ENCODE data around the gene ZRANB1.

GRCh38 chr10:125003146-125003900 is 61.4 kb downstream of the ZRANB1 start:
- no peak for TF ChIP-seq EZH2 (IDR thresholded peaks at IDR 0.05; ENCODE audit: borderline replicate concordance, control insufficient read depth, low read depth, low read length)
- TF ChIP-seq HCFC1 (IDR thresholded peaks at IDR 0.05; ENCODE audit: low read length), result no peak
- no peak for TF ChIP-seq EP300 (IDR thresholded peaks at IDR 0.05; ENCODE audit: borderline replicate concordance in 1 of 2, control insufficient read depth in 1 of 2, low read depth in 2 of 2, low read length in 2 of 2)
- no peak for TF ChIP-seq CBX3 (IDR thresholded peaks at IDR 0.05; ENCODE audit: borderline replicate concordance, low read depth)
- TF ChIP-seq CTCF (IDR thresholded peaks at IDR 0.05 in 2 of 3, conservative IDR thresholded peaks at IDR 0.05 in 1 of 3; ENCODE audit: control insufficient read depth in 2 of 3, extremely low read depth in 1 of 3, insufficient read depth in 1 of 3, low read depth in 3 of 3, low read length in 3 of 3), result no peak
- TF ChIP-seq CREB1 (IDR thresholded peaks at IDR 0.05; ENCODE audit: low read depth), result no peak
- TF ChIP-seq KAT2A (conservative IDR thresholded peaks at IDR 0.05; ENCODE audit: control insufficient read depth, low read depth, low read length), result no peak
- TF ChIP-seq KDM1A (IDR thresholded peaks at IDR 0.05; ENCODE audit: borderline replicate concordance), result no peak
- TF ChIP-seq SIN3A (IDR thresholded peaks at IDR 0.05; ENCODE audit: low read depth, low read length), result no peak
- no peak for TF ChIP-seq IKZF2 (IDR thresholded peaks at IDR 0.05)
- no peak for TF ChIP-seq IRF4 (IDR thresholded peaks at IDR 0.05; ENCODE audit: low read depth, low read length)
- TF ChIP-seq CEBPZ (IDR thresholded peaks at IDR 0.05; ENCODE audit: low read depth, low read length), result no peak
- TF ChIP-seq BACH1 (IDR thresholded peaks at IDR 0.05; ENCODE audit: borderline replicate concordance), result no peak
- TF ChIP-seq POLR2A (IDR thresholded peaks at IDR 0.05; ENCODE audit: low read depth, low read length), result no peak
